Measurements from ENCODE around the gene KANSL3.
"Not testable (repeated sequence)": the region's sequence is repeated elsewhere in the genome, so short reads cannot be mapped to it uniquely, and the experiment has no call there.

DNA sequence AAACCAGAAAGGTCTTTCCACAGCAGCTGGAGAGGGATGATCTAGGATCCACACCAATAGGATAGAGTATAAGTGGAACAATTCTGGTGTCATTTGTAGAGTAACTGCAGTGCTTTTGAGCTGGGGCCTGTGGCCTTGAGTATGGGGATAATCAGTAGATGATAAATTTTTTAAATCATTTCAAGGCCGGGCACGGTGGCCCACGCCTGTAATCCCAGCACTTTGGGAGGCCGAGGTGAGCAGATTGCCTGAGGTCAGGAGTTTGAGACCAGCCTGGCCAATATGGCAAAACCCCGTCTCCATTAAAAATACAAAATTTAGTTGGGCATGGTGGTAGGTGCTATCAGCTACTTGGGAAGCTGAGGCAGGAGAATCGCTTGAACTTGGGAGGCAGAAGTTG lies 80.7 kb downstream of the KANSL3 start:
- TF ChIP-seq CTCF, POLR2AphosphoS5 (IDR thresholded peaks at IDR 0.05): not testable (repeated sequence)
